Measurements from ENCODE around the gene RAD9B.

DNA sequence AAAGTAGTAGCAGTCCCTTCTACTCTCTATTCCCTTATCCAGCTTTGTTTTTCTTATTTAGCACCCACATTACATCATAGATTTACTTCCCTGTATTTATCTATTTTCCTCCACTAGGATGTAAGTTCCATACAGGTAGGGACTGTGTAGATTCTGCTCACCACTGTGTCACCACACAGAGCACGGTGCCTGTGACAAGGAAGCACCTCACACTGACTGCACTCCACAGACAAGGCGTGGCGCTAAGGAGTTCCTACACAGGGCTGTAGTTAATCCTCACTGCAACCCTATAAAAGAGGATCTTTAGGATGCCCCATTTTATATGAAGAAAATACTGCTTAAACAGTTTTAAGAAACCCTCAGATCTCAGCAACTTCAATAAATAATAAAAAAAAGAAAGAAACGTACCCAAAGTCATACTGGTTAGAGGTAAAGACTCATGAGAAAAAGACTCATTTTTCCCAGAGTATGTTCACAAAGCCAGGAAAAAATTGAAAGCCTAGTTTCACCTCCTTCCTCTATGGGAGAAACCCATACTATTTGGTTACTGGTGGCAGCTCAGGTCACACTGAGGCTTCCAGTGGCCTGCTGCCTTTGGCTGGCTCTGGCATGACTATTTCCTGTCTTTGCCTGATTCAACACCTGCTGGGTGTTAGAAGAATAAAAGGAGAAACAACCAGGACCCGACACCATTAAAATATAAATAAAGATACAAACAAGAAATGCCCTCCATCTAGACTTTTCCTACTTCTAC, 36.9 kb downstream of the RAD9B start:
- TF ChIP-seq, protein P1, sequence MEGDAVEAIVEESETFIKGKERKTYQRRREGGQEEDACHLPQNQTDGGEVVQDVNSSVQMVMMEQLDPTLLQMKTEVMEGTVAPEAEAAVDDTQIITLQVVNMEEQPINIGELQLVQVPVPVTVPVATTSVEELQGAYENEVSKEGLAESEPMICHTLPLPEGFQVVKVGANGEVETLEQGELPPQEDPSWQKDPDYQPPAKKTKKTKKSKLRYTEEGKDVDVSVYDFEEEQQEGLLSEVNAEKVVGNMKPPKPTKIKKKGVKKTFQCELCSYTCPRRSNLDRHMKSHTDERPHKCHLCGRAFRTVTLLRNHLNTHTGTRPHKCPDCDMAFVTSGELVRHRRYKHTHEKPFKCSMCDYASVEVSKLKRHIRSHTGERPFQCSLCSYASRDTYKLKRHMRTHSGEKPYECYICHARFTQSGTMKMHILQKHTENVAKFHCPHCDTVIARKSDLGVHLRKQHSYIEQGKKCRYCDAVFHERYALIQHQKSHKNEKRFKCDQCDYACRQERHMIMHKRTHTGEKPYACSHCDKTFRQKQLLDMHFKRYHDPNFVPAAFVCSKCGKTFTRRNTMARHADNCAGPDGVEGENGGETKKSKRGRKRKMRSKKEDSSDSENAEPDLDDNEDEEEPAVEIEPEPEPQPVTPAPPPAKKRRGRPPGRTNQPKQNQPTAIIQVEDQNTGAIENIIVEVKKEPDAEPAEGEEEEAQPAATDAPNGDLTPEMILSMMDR (conservative IDR thresholded peaks at IDR 0.05; ENCODE audit: low read depth, low read length) = no peak
- TF ChIP-seq EZH2phosphoT487 (IDR thresholded peaks at IDR 0.05; ENCODE audit: borderline replicate concordance, low read length) = no peak
- no peak for TF ChIP-seq EZH2 (IDR thresholded peaks at IDR 0.05; ENCODE audit: low read length, unreplicated experiment)
